Measurements from ENCODE around the gene GAPT. TPM values are rescaled to one million over a fixed set of nuclear protein-coding genes. Genes with fewer than 3 reads are reported as not detected.

The GAPT gene
- polyA plus RNA-seq, 2 of the 4 experiments (the other 2 are of a cell fraction): not detected

- Histone ChIP-seq H3K4me2 (no peak overlapping the region), H3K4me3 (no peak overlapping the region), H3K27ac (no peak overlapping the region), H3K9me3 (no peaks in the 10 kb centered on the region), H3K4me1 (0 out of 3 replicates have a peak, but pooled peaks cover under 1% of the 10 kb centered on the region)
- no peak for DNase-seq (ENCODE audit: low read depth in 1 of 2, low spot score in 1 of 2)
- no peak for TF ChIP-seq CTCF (IDR thresholded peaks at IDR 0.05)
- no peak for TF ChIP-seq CHD4 (IDR thresholded peaks at IDR 0.05; ENCODE audit: borderline replicate concordance)
- TF ChIP-seq BCL3 (IDR thresholded peaks at IDR 0.05): no peak
- no peak for TF ChIP-seq HOXB13 (CRISPR knock-in tag; IDR thresholded peaks at IDR 0.05; ENCODE audit: low read depth)
- no peak for TF ChIP-seq E2F6 (IDR thresholded peaks at IDR 0.05; ENCODE audit: borderline replicate concordance, low read depth)
- no peak for FAIRE-seq
- 26% methylated on average over 1 of the region's 1 CpG for WGBS (ENCODE audit: missing lambda C conversion rate)
- no peak for ATAC-seq
- CTCF ChIA-PET: interaction anchor here (1.7 to 3.2 kb wide), 2 partner anchors 15 to 368 kb away, joined by 4 to 15 read pairs; no protein-coding TSS in a partner anchor
- POLR2A ChIA-PET: no interaction called here
Measured at GRCh38 chr5:58482536-58482935, 8.7 kb upstream of the GAPT start.

GRCh38 chr5:58484505-58484904, 6.7 kb upstream of the GAPT start:
- POLR2A ChIA-PET: no interaction called here
- WGBS (ENCODE audit: missing lambda C conversion rate): 65% methylated on average over 4 of the region's 4 CpGs
- DNase-seq (ENCODE audit: low read depth in 1 of 2, low spot score in 1 of 2) (no peak), ATAC-seq (no peak), FAIRE-seq (no peak)
- H3K4me3 ChIP-seq: no peak overlapping the region
- no peaks in the 10 kb centered on the region for H3K4me1 ChIP-seq
- H3K27ac ChIP-seq: no peak overlapping the region
- H3K4me2 ChIP-seq: no peak overlapping the region
- no peak for TF ChIP-seq JUN (IDR thresholded peaks at IDR 0.05)
- no peak for TF ChIP-seq RNF2 (IDR thresholded peaks at IDR 0.05; ENCODE audit: borderline replicate concordance, low read depth)
- TF ChIP-seq EHMT2 (IDR thresholded peaks at IDR 0.05; ENCODE audit: low read depth): no peak
- no peak for TF ChIP-seq MAZ (IDR thresholded peaks at IDR 0.05; ENCODE audit: borderline replicate concordance, low read depth, low read length)
- TF ChIP-seq RCOR1 (IDR thresholded peaks at IDR 0.05; ENCODE audit: low read depth, low read length): no peak
- TF ChIP-seq HOXB5 (CRISPR knock-in tag; IDR thresholded peaks at IDR 0.05): no peak
- TF ChIP-seq FOSL2 (IDR thresholded peaks at IDR 0.05): no peak
- TF ChIP-seq FOSL2 (CRISPR knock-in tag; IDR thresholded peaks at IDR 0.05): no peak
- no peak for TF ChIP-seq EHF (CRISPR knock-in tag; IDR thresholded peaks at IDR 0.05)
- TF ChIP-seq ELK1 (IDR thresholded peaks at IDR 0.05; ENCODE audit: low read depth, low read length): no peak
- no peak for TF ChIP-seq SREBF2 (IDR thresholded peaks at IDR 0.05)
- no peak for TF ChIP-seq TP53 (CRISPR knock-in tag; IDR thresholded peaks at IDR 0.05)
- TF ChIP-seq USF2 (IDR thresholded peaks at IDR 0.05): no peak
- no peak for TF ChIP-seq POLR2A (IDR thresholded peaks at IDR 0.05; ENCODE audit: low read length)
- H3K9me3 ChIP-seq: no peaks in the 10 kb centered on the region
- CTCF ChIA-PET: interaction anchor here (3.2 kb wide), 1 partner anchor 366 kb away, joined by 15 read pairs; no protein-coding TSS in a partner anchor

All from A549 (cell line).